ENCODE results near the gene ARAP1. TPM values are rescaled to one million over a fixed set of nuclear protein-coding genes. Genes with fewer than 3 reads are reported as not detected.

The ARAP1 gene
- total RNA-seq, 3 donors from 2014 or later: 85.9 to 109 (median 97.0) TPM

DNA sequence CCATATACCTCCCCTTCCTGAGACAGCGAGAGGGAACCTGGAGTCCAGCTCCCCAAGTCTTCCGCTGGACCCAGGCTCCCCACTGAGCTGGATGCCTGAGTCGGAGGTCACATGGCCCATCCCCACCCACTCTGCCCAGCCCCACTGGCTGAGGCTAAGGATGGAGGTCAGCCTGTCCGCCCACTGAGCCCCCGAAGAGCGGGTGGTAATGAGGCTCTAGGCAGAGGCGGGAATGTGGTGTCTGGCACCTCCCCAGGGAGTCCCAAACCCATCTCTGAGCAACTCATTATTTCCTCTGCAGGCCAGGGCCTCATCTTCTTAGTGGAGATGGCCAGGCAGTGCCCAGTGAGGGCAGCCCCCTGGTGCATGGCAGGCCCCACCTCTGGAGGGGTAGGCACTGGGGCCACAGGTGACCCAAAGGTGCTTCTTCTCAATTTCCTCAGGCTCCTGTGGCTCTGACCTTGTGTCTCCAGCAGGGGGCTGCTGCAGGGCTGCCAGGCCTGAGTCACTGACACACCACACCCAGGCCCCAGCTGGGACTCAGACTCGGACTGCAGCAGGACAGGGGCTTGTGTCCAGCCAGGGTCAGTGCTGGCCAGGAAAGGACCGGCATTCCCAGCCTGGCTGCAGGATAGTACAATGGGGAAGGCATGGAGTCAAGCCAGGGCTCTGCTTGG is 67.8 kb downstream of the ARAP1 start:
- H3K27ac ChIP-seq: peak overlapping the region in 1 of 2 donors; percentile 91
- H3K36me3 ChIP-seq: no peaks in the 10 kb centered on the region
- DNase-seq (ENCODE audit: low spot score in 2 of 2): peak in 1 of 2 donors; percentile 56
- no peak for TF ChIP-seq POLR2AphosphoS5 (IDR thresholded peaks at IDR 0.05)
- TF ChIP-seq, protein P1, sequence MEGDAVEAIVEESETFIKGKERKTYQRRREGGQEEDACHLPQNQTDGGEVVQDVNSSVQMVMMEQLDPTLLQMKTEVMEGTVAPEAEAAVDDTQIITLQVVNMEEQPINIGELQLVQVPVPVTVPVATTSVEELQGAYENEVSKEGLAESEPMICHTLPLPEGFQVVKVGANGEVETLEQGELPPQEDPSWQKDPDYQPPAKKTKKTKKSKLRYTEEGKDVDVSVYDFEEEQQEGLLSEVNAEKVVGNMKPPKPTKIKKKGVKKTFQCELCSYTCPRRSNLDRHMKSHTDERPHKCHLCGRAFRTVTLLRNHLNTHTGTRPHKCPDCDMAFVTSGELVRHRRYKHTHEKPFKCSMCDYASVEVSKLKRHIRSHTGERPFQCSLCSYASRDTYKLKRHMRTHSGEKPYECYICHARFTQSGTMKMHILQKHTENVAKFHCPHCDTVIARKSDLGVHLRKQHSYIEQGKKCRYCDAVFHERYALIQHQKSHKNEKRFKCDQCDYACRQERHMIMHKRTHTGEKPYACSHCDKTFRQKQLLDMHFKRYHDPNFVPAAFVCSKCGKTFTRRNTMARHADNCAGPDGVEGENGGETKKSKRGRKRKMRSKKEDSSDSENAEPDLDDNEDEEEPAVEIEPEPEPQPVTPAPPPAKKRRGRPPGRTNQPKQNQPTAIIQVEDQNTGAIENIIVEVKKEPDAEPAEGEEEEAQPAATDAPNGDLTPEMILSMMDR (IDR thresholded peaks at IDR 0.05): peak; percentile 43 to 49 (median 45)
- intact Hi-C loops (cut with DNase I; ENCODE audit: low total_unique reads): no loop called here
- H3K9me3 ChIP-seq: no peaks in the 10 kb centered on the region
- H3K4me1 ChIP-seq: peaks cover 0 to 3% of the 10 kb centered on the region in 2 donors
- H3K4me3 ChIP-seq: no peak overlapping the region
- no peaks in the 10 kb centered on the region for H3K27me3 ChIP-seq

DNA sequence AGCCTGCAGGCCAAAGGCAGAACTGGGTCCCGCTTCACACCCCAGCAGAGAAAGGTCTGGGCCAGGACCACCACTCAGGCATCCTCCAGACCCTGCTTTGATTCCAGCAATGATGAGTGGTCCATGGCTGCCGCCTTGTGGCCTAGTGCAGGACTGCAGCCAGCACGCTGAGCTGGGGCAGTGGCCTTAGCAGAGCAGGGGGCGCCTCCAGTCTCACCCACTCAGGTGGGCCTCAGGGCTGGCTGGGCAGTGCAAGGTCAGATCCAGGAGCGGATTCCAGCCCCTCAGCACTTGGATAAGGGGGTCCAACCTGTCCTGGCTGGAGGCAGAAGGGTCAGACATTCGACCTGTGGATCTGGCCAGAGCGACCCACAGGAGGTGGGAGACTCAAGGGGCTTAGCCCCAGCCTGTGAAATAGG is 68.4 kb downstream of the ARAP1 start:
- H3K27me3 ChIP-seq: peaks cover 0 to 5% of the 10 kb centered on the region in 2 donors
- peak overlapping the region in 1 of 2 donors; percentile 91 for H3K27ac ChIP-seq
- intact Hi-C loops (cut with DNase I; ENCODE audit: low total_unique reads): no loop called here
- no peaks in the 10 kb centered on the region for H3K36me3 ChIP-seq
- H3K4me3 ChIP-seq: no peak overlapping the region
- no peak for TF ChIP-seq POLR2AphosphoS5 (IDR thresholded peaks at IDR 0.05)
- TF ChIP-seq, protein P1 (IDR thresholded peaks at IDR 0.05): peak; percentile 82 to 89 (median 86)
- peak; percentile 45 to 59 for DNase-seq (ENCODE audit: low spot score in 2 of 2)
- no peaks in the 10 kb centered on the region for H3K9me3 ChIP-seq
- H3K4me1 ChIP-seq: peaks cover 0 to 3% of the 10 kb centered on the region in 2 donors

DNA sequence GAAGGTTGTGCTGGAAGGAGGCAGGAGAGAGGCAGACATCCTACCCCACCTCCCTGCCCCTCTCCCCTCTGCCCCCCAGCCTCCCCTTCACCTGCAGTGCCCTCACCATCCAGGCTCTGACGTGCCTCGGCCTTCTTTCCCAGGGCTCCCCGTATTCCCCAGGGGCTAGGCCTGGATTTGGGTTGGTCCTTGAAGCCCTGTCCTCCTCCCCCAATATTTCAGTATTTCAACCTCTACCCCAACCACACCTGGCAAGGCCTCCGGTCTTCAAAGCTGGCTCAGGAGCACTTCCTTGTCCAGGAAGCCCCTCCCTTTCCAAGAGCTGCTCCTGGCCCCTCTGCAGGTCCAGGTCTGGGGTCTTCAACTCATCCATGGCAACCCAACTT is 69.4 kb downstream of the ARAP1 start:
- Histone ChIP-seq H3K27ac (no peak overlapping the region), H3K9me3 (no peaks in the 10 kb centered on the region), H3K36me3 (no peaks in the 10 kb centered on the region), H3K27me3 (peaks cover 0 to 15% of the 10 kb centered on the region in 2 donors), H3K4me3 (no peak overlapping the region), H3K4me1 (peaks cover 0 to 3% of the 10 kb centered on the region in 2 donors)
- DNase-seq (ENCODE audit: low spot score in 2 of 2): no peak
- TF ChIP-seq POLR2AphosphoS5 (IDR thresholded peaks at IDR 0.05) (no peak), POLR2A (IDR thresholded peaks at IDR 0.05) (no peak)
- TF ChIP-seq, protein P1 (IDR thresholded peaks at IDR 0.05): no peak
- intact Hi-C loops (cut with DNase I; ENCODE audit: low total_unique reads): no loop called here

DNA sequence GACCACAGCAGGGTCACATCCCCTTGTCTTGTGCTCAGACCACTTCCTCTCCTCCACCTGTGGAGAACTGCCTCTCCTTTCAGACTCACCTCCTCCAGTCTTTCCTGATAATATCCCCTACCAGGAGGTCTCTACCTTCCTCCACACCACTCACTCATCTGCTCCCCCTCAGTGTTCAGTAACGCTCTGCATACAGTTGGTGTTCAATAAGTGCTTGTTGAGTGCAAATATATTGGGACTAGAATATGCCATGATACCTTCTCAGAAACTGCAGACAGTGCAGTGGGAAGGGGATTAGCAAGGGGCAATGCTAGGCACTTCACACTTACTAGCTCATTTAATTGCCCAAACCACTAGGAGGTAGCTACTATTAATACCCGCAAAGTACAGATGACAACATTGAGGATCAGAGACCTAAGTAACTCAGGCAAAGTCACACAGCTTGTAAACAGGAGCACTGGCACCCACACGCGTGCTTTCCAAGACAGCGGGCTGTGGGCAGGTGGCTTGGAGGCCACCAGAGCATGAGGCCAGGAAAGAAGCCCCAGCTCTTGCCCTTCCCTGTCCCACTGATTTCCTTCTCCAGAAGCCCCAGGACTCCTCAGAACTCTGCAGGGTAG is 69.9 kb downstream of the ARAP1 start:
- Histone ChIP-seq H3K27ac (no peak overlapping the region), H3K4me1 (peaks cover 0 to 3% of the 10 kb centered on the region in 2 donors), H3K36me3 (no peaks in the 10 kb centered on the region), H3K27me3 (peaks cover 0 to 20% of the 10 kb centered on the region in 2 donors), H3K4me3 (no peak overlapping the region), H3K9me3 (no peaks in the 10 kb centered on the region)
- no peak for TF ChIP-seq POLR2A (IDR thresholded peaks at IDR 0.05)
- TF ChIP-seq POLR2AphosphoS5 (IDR thresholded peaks at IDR 0.05): no peak
- TF ChIP-seq, protein P1 (IDR thresholded peaks at IDR 0.05): no peak
- no peak for DNase-seq (ENCODE audit: low spot score in 2 of 2)
- intact Hi-C loops (cut with DNase I; ENCODE audit: low total_unique reads): no loop called here
